HEK293 (cell line): Measurements from ENCODE around the gene PRPF18.

Experiments
- CTCF ChIA-PET: fragments of 350-600 bp; formaldehyde crosslinking; extraction: SDS; loops from one replicate; lab custom pipeline; 2021; ENCODE audit warnings: antibody characterized with exemption; lab: Yijun Ruan, JAX
- POLR2A ChIA-PET: fragments of 300-600 bp; formaldehyde crosslinking; extraction: SDS; loops from one replicate; lab custom pipeline; 2020; ENCODE audit warnings: antibody characterized with exemption, inconsistent platforms; lab: Yijun Ruan, JAX
- H3K27ac ChIP-seq: fragments of 200-500 bp; sonication (Bioruptor generic); 2 replicates; pipeline ENCODE4 v1.5.1; 2014; ENCODE audit warnings: low read depth, low read length, control low read depth, inconsistent platforms; ENCODE audit errors: extremely low read depth
- H3K36me3 ChIP-seq, 2 experiments: fragments of 200-500 bp in 1 of 2; sonication (Bioruptor generic) in 1 of 2; 1 replicate in 1 of 2; 2 replicates in 1 of 2; pipeline ENCODE4 v1.5.1; 2014 to 2017; ENCODE audit warnings: inconsistent platforms in 2 of 2, low read length in 2 of 2; ENCODE audit not compliant: control insufficient read depth in 2 of 2, insufficient read depth in 1 of 2
- H3K4me1 ChIP-seq: fragments of 200-500 bp; sonication (Bioruptor generic); 2 replicates; pipeline ENCODE4 v1.5.1; 2014; ENCODE audit warnings: mild to moderate bottlenecking, low read length, inconsistent platforms; ENCODE audit not compliant: control insufficient read depth, insufficient read depth
- H3K4me3 ChIP-seq: 2 replicates; pipeline ENCODE4 v1.5.1; 2011; ENCODE audit warnings: low read depth, mild to moderate bottlenecking, control low read depth, low read length, moderate library complexity
- H3K9me3 ChIP-seq: fragments of 200-500 bp; sonication (Bioruptor generic); 2 replicates; pipeline ENCODE4 v1.5.1; 2014; ENCODE audit warnings: low read depth, low read length, inconsistent platforms; ENCODE audit not compliant: control insufficient read depth, insufficient read depth
- KLF1 ChIP-seq: fragments of 450-650 bp; formaldehyde crosslinking; IDR thresholded peaks from 2 replicates; pipeline ENCODE4 v1.5.1; 2016; ENCODE audit warnings: missing biosample characterization, missing genetic modification characterization
- KLF7 ChIP-seq: fragments of 450-650 bp; formaldehyde crosslinking; IDR thresholded peaks from 2 replicates; pipeline ENCODE4 v1.5.1; 2016; ENCODE audit warnings: missing biosample characterization, missing genetic modification characterization, borderline replicate concordance
- SP2 ChIP-seq: fragments of 450-650 bp; formaldehyde crosslinking; IDR thresholded peaks from 2 replicates; pipeline ENCODE4 v1.5.1; 2016; ENCODE audit warnings: missing biosample characterization, missing genetic modification characterization
- ZBTB21 ChIP-seq: fragments of 450-650 bp; formaldehyde crosslinking; IDR thresholded peaks from 2 replicates; pipeline ENCODE4 v1.5.1; 2017; ENCODE audit warnings: missing biosample characterization, missing genetic modification characterization
- ZNF114 ChIP-seq: fragments of 450-650 bp; formaldehyde crosslinking; IDR thresholded peaks from 2 replicates; pipeline ENCODE4 v1.5.0; 2017; ENCODE audit warnings: missing biosample characterization, missing genetic modification characterization
- ZNF157 ChIP-seq: fragments of 450-650 bp; formaldehyde crosslinking; IDR thresholded peaks from 2 replicates; pipeline ENCODE4 v1.5.1; 2016; ENCODE audit warnings: missing biosample characterization, missing genetic modification characterization
- ZNF175 ChIP-seq: fragments of 450-650 bp; formaldehyde crosslinking; IDR thresholded peaks from 2 replicates; pipeline ENCODE4 v1.5.1; 2016; ENCODE audit warnings: missing biosample characterization, missing genetic modification characterization
- ZNF248 ChIP-seq: fragments of 450-650 bp; formaldehyde crosslinking; IDR thresholded peaks from 2 replicates; pipeline ENCODE4 v1.5.1; 2017; ENCODE audit warnings: missing biosample characterization, missing genetic modification characterization
- ZNF510 ChIP-seq: fragments of 450-650 bp; formaldehyde crosslinking; IDR thresholded peaks from 2 replicates; pipeline ENCODE4 v1.5.1; 2018; ENCODE audit warnings: mild to moderate bottlenecking, missing genetic modification characterization, missing biosample characterization; ENCODE audit not compliant: insufficient replicate concordance
- ZNF561 ChIP-seq: fragments of 450-650 bp; IDR thresholded peaks from 2 replicates; pipeline ENCODE4 v1.5.1; 2018; ENCODE audit warnings: missing biosample characterization, missing genetic modification characterization, borderline replicate concordance
- ZNF660 ChIP-seq: fragments of 450-650 bp; IDR thresholded peaks from 2 replicates; pipeline ENCODE4 v1.5.1; 2018; ENCODE audit warnings: missing biosample characterization, mild to moderate bottlenecking, missing genetic modification characterization
- ZNF747 ChIP-seq: fragments of 450-650 bp; formaldehyde crosslinking; IDR thresholded peaks from 2 replicates; pipeline ENCODE4 v1.5.1; 2016; ENCODE audit warnings: missing biosample characterization, missing genetic modification characterization
- ZNF791 ChIP-seq: fragments of 450-650 bp; formaldehyde crosslinking; IDR thresholded peaks from 2 replicates; pipeline ENCODE4 v1.5.1; 2016; ENCODE audit warnings: missing biosample characterization, missing genetic modification characterization
- TF ChIP-seq, protein P1 (sequence below): fragments of 450-650 bp; formaldehyde crosslinking; IDR thresholded peaks from 2 replicates; pipeline ENCODE4 v1.5.1; 2016; ENCODE audit warnings: missing biosample characterization, missing genetic modification characterization
- TF ChIP-seq, protein P2 (sequence below): fragments of 450-650 bp; formaldehyde crosslinking; IDR thresholded peaks from 2 replicates; pipeline ENCODE4 v1.5.1; 2016; ENCODE audit warnings: missing biosample characterization, missing genetic modification characterization
- TF ChIP-seq, protein P3 (sequence below): sonication (generic); formaldehyde crosslinking; IDR thresholded peaks from 2 replicates; pipeline ENCODE4 v1.8.1; 2022; ENCODE audit warnings: mild to moderate bottlenecking, moderate library complexity, missing genetic modification reagents
- TF ChIP-seq, protein P4 (sequence below): fragments of 450-650 bp; formaldehyde crosslinking; IDR thresholded peaks from 2 replicates; pipeline ENCODE4 v1.5.1; 2016; ENCODE audit warnings: missing biosample characterization, missing genetic modification characterization
- TF ChIP-seq, protein P5 (sequence below): fragments of 450-650 bp; formaldehyde crosslinking; IDR thresholded peaks from 2 replicates; pipeline ENCODE4 v1.5.1; 2016; ENCODE audit warnings: missing biosample characterization, missing genetic modification characterization
- TF ChIP-seq, protein P6 (sequence below): fragments of 450-650 bp; formaldehyde crosslinking; IDR thresholded peaks from 2 replicates; pipeline ENCODE4 v1.5.1; 2016; ENCODE audit warnings: missing biosample characterization, missing genetic modification characterization, borderline replicate concordance
- TF ChIP-seq, protein P7 (sequence below): fragments of 450-650 bp; formaldehyde crosslinking; IDR thresholded peaks from 2 replicates; pipeline ENCODE4 v1.5.1; 2017; ENCODE audit warnings: missing biosample characterization, missing genetic modification characterization

The PRPF18 gene

DNA sequence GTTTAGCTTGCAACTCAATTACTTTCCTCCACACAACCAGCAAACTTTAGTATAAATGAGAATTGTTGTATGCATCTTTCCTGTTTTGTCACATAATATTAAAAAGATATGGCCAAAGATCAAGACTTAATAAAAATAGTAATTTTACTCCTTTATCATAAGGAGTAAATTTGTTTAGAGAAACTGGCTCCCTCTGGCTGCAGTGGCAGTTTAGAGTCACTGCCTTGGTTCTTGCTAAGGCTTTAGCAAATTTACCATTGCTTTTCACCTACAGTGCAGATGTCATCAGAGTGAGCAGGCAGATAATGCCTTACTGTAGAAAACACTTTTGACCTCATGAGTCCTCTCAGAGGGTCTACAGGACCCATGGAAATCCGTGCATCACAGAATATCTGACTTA lies 2.6 kb downstream of the PRPF18 start (continued):
- TF ChIP-seq, protein P1, sequence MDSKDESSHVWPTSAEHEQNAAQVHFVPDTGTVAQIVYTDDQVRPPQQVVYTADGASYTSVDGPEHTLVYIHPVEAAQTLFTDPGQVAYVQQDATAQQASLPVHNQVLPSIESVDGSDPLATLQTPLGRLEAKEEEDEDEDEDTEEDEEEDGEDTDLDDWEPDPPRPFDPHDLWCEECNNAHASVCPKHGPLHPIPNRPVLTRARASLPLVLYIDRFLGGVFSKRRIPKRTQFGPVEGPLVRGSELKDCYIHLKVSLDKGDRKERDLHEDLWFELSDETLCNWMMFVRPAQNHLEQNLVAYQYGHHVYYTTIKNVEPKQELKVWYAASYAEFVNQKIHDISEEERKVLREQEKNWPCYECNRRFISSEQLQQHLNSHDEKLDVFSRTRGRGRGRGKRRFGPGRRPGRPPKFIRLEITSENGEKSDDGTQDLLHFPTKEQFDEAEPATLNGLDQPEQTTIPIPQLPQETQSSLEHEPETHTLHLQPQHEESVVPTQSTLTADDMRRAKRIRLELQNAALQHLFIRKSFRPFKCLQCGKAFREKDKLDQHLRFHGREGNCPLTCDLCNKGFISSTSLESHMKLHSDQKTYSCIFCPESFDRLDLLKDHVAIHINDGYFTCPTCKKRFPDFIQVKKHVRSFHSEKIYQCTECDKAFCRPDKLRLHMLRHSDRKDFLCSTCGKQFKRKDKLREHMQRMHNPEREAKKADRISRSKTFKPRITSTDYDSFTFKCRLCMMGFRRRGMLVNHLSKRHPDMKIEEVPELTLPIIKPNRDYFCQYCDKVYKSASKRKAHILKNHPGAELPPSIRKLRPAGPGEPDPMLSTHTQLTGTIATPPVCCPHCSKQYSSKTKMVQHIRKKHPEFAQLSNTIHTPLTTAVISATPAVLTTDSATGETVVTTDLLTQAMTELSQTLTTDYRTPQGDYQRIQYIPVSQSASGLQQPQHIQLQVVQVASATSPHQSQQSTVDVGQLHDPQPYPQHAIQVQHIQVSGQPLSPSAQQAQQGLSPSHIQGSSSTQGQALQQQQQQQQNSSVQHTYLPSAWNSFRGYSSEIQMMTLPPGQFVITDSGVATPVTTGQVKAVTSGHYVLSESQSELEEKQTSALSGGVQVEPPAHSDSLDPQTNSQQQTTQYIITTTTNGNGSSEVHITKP (tag by site-specific recombination), result no peak
- TF ChIP-seq ZNF561 (tag by site-specific recombination), result no peak
- no peak for TF ChIP-seq ZNF157 (tag by site-specific recombination)
- TF ChIP-seq, protein P2, sequence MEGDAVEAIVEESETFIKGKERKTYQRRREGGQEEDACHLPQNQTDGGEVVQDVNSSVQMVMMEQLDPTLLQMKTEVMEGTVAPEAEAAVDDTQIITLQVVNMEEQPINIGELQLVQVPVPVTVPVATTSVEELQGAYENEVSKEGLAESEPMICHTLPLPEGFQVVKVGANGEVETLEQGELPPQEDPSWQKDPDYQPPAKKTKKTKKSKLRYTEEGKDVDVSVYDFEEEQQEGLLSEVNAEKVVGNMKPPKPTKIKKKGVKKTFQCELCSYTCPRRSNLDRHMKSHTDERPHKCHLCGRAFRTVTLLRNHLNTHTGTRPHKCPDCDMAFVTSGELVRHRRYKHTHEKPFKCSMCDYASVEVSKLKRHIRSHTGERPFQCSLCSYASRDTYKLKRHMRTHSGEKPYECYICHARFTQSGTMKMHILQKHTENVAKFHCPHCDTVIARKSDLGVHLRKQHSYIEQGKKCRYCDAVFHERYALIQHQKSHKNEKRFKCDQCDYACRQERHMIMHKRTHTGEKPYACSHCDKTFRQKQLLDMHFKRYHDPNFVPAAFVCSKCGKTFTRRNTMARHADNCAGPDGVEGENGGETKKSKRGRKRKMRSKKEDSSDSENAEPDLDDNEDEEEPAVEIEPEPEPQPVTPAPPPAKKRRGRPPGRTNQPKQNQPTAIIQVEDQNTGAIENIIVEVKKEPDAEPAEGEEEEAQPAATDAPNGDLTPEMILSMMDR (tag by site-specific recombination), result no peak
- TF ChIP-seq ZBTB21, result no peak
- TF ChIP-seq ZNF175 (tag by site-specific recombination), result no peak
- TF ChIP-seq, protein P3, sequence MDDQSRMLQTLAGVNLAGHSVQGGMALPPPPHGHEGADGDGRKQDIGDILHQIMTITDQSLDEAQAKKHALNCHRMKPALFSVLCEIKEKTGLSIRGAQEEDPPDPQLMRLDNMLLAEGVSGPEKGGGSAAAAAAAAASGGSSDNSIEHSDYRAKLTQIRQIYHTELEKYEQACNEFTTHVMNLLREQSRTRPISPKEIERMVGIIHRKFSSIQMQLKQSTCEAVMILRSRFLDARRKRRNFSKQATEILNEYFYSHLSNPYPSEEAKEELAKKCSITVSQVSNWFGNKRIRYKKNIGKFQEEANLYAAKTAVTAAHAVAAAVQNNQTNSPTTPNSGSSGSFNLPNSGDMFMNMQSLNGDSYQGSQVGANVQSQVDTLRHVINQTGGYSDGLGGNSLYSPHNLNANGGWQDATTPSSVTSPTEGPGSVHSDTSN, result no peak
- no peak for TF ChIP-seq SP2 (tag by site-specific recombination)
- TF ChIP-seq ZNF747 (tag by site-specific recombination), result no peak

DNA sequence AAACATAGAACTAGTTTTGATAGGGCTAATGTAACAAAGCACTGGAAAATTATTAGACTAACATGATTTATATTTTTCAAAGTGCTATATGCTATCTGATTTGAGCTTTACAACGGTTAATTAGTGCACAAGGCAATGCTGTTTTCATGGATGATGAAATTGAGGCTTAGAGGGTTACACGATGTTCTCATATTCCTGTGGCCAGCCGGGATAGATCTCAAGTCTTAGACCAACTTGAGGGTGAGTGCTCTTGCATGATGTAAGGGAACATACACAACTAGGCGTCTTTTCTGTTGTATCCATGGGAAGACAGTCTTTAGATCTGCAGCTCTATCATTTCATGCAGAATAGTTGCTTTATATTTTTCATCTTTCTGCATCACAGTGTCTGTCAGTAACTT lies 4.1 kb downstream of the PRPF18 start:
- no peak overlapping the region for H3K27ac ChIP-seq
- H3K9me3 ChIP-seq, result no peaks in the 10 kb centered on the region
- POLR2A ChIA-PET, result interaction anchor here (0.6 kb wide), 1 partner anchor 210 kb away, joined by 3 read pairs; no protein-coding TSS in a partner anchor
- H3K36me3 ChIP-seq, result peaks cover 4 to 21% of the 10 kb centered on the region in 2 experiments; a peak in 2 of 3 replicates
- H3K4me1 ChIP-seq, result peaks cover 2% of the 10 kb centered on the region; the same call in 1 of the 2 replicates
- H3K4me3 ChIP-seq, result no peak overlapping the region
- CTCF ChIA-PET, result interaction anchor here (0.6 kb wide), 2 partner anchors 124 to 189 kb away, joined by 4 read pairs; no protein-coding TSS in a partner anchor
- TF ChIP-seq, protein P4, sequence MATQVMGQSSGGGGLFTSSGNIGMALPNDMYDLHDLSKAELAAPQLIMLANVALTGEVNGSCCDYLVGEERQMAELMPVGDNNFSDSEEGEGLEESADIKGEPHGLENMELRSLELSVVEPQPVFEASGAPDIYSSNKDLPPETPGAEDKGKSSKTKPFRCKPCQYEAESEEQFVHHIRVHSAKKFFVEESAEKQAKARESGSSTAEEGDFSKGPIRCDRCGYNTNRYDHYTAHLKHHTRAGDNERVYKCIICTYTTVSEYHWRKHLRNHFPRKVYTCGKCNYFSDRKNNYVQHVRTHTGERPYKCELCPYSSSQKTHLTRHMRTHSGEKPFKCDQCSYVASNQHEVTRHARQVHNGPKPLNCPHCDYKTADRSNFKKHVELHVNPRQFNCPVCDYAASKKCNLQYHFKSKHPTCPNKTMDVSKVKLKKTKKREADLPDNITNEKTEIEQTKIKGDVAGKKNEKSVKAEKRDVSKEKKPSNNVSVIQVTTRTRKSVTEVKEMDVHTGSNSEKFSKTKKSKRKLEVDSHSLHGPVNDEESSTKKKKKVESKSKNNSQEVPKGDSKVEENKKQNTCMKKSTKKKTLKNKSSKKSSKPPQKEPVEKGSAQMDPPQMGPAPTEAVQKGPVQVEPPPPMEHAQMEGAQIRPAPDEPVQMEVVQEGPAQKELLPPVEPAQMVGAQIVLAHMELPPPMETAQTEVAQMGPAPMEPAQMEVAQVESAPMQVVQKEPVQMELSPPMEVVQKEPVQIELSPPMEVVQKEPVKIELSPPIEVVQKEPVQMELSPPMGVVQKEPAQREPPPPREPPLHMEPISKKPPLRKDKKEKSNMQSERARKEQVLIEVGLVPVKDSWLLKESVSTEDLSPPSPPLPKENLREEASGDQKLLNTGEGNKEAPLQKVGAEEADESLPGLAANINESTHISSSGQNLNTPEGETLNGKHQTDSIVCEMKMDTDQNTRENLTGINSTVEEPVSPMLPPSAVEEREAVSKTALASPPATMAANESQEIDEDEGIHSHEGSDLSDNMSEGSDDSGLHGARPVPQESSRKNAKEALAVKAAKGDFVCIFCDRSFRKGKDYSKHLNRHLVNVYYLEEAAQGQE, result no peak
- TF ChIP-seq KLF7 (no peak), ZNF114 (tag by site-specific recombination) (no peak), ZNF248 (no peak), ZNF510 (no peak), KLF1 (tag by site-specific recombination) (no peak), ZNF660 (tag by site-specific recombination) (no peak), ZNF791 (tag by site-specific recombination) (no peak)
- TF ChIP-seq, protein P5, sequence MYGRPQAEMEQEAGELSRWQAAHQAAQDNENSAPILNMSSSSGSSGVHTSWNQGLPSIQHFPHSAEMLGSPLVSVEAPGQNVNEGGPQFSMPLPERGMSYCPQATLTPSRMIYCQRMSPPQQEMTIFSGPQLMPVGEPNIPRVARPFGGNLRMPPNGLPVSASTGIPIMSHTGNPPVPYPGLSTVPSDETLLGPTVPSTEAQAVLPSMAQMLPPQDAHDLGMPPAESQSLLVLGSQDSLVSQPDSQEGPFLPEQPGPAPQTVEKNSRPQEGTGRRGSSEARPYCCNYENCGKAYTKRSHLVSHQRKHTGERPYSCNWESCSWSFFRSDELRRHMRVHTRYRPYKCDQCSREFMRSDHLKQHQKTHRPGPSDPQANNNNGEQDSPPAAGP (tag by site-specific recombination), result no peak
- TF ChIP-seq, protein P6, sequence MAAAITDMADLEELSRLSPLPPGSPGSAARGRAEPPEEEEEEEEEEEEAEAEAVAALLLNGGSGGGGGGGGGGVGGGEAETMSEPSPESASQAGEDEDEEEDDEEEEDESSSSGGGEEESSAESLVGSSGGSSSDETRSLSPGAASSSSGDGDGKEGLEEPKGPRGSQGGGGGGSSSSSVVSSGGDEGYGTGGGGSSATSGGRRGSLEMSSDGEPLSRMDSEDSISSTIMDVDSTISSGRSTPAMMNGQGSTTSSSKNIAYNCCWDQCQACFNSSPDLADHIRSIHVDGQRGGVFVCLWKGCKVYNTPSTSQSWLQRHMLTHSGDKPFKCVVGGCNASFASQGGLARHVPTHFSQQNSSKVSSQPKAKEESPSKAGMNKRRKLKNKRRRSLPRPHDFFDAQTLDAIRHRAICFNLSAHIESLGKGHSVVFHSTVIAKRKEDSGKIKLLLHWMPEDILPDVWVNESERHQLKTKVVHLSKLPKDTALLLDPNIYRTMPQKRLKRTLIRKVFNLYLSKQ (tag by site-specific recombination), result no peak
- TF ChIP-seq, protein P7, sequence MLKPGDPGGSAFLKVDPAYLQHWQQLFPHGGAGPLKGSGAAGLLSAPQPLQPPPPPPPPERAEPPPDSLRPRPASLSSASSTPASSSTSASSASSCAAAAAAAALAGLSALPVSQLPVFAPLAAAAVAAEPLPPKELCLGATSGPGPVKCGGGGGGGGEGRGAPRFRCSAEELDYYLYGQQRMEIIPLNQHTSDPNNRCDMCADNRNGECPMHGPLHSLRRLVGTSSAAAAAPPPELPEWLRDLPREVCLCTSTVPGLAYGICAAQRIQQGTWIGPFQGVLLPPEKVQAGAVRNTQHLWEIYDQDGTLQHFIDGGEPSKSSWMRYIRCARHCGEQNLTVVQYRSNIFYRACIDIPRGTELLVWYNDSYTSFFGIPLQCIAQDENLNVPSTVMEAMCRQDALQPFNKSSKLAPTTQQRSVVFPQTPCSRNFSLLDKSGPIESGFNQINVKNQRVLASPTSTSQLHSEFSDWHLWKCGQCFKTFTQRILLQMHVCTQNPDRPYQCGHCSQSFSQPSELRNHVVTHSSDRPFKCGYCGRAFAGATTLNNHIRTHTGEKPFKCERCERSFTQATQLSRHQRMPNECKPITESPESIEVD (tag by site-specific recombination), result no peak
